Mesenchymal stem cell (in vitro differentiated cells and primary cell): Measurements from ENCODE around the gene CPNE5.
A peak's percentile ranks its signal among the peaks of the same experiment; 100 is the strongest.

Source experiments
- DNase-seq: peaks from one replicate; pipeline ENCODE4 v3.0.0-alpha.2; 2013
- H2AFZ ChIP-seq: one replicate; pipeline ENCODE4 v1.6.1; 2013; ENCODE audit warnings: low read depth, mild to moderate bottlenecking, control low read depth, inconsistent platforms, low read length, moderate library complexity
- H2AK5ac ChIP-seq: 2 replicates; pipeline ENCODE4 v1.6.1; 2013; ENCODE audit warnings: low read length, moderate library complexity, mild to moderate bottlenecking, inconsistent platforms; ENCODE audit not compliant: severe bottlenecking
- H2BK120ac ChIP-seq: one replicate; pipeline ENCODE4 v1.6.1; 2013; ENCODE audit warnings: low read depth, mild to moderate bottlenecking, inconsistent platforms, low read length, moderate library complexity
- H2BK12ac ChIP-seq, 2 experiments: one replicate each; pipeline ENCODE4 v1.6.1; 2013; ENCODE audit warnings: inconsistent platforms in 2 of 2, low read length in 2 of 2, mild to moderate bottlenecking in 2 of 2, moderate library complexity in 2 of 2, control low read depth in 1 of 2
- H2BK15ac ChIP-seq: one replicate; pipeline ENCODE4 v1.6.1; 2013; ENCODE audit warnings: mild to moderate bottlenecking, low read depth, inconsistent platforms; ENCODE audit not compliant: poor library complexity, severe bottlenecking
- H2BK5ac ChIP-seq: 2 replicates; pipeline ENCODE4 v1.6.1; 2013; ENCODE audit warnings: low read depth, mild to moderate bottlenecking, low read length, control low read depth, inconsistent platforms; ENCODE audit not compliant: poor library complexity, severe bottlenecking
- H3K14ac ChIP-seq, 2 experiments: one replicate each; pipeline ENCODE4 v1.6.1; 2013; ENCODE audit warnings: inconsistent platforms in 2 of 2, low read length in 2 of 2, control low read depth in 1 of 2, mild to moderate bottlenecking in 1 of 2, moderate library complexity in 1 of 2
- H3K18ac ChIP-seq, 2 experiments: one replicate each; pipeline ENCODE4 v1.6.1; 2013; ENCODE audit warnings: inconsistent platforms in 2 of 2, low read length in 2 of 2, control low read depth in 1 of 2, low read depth in 1 of 2, mild to moderate bottlenecking in 1 of 2
- H3K23ac ChIP-seq, 2 experiments: one replicate each; pipeline ENCODE4 v1.6.1; 2013; ENCODE audit warnings: inconsistent platforms in 2 of 2, low read length in 2 of 2, mild to moderate bottlenecking in 2 of 2, moderate library complexity in 2 of 2, control low read depth in 1 of 2
- H3K27ac ChIP-seq: 2 replicates; pipeline ENCODE4 v1.5.1; 2013; ENCODE audit warnings: mild to moderate bottlenecking, moderate library complexity, low read length, control low read depth, inconsistent platforms; ENCODE audit not compliant: poor library complexity, severe bottlenecking
- H3K27me3 ChIP-seq, 2 experiments: 2 replicates each; pipeline versions ENCODE4 v1.6.1 to v1.7.0; 2013; ENCODE audit warnings: low read length in 2 of 2, mild to moderate bottlenecking in 2 of 2, moderate library complexity in 2 of 2, control low read depth in 1 of 2, inconsistent platforms in 1 of 2; ENCODE audit not compliant: control insufficient read depth in 1 of 2, insufficient read depth in 1 of 2
- H3K36me3 ChIP-seq, 2 experiments: 2 replicates each; pipeline versions ENCODE4 v1.6.1 to v1.7.0; 2013; ENCODE audit warnings: low read length in 2 of 2, control low read depth in 1 of 2, inconsistent platforms in 1 of 2, low read depth in 1 of 2, mild to moderate bottlenecking in 1 of 2; ENCODE audit not compliant: insufficient read depth in 2 of 2, control insufficient read depth in 1 of 2
- H3K4ac ChIP-seq, 2 experiments: one replicate each; pipeline ENCODE4 v1.6.1; 2013; ENCODE audit warnings: inconsistent platforms in 2 of 2, low read length in 2 of 2, mild to moderate bottlenecking in 2 of 2, moderate library complexity in 2 of 2, control low read depth in 1 of 2, low read depth in 1 of 2
- H3K4me1 ChIP-seq: 2 replicates; pipeline ENCODE4 v1.6.1; 2013; ENCODE audit warnings: low read depth, low read length, control low read depth; ENCODE audit not compliant: control insufficient read depth, insufficient read depth
- H3K4me2 ChIP-seq: 2 replicates; pipeline ENCODE4 v1.6.1; 2013; ENCODE audit warnings: low read length, mild to moderate bottlenecking, inconsistent platforms; ENCODE audit not compliant: poor library complexity, severe bottlenecking
- H3K4me3 ChIP-seq, 2 experiments: 2 replicates each; pipeline versions ENCODE4 v1.5.1 to v1.7.0; 2013; ENCODE audit warnings: low read length in 2 of 2, mild to moderate bottlenecking in 2 of 2, control low read depth in 1 of 2, low read depth in 1 of 2; ENCODE audit not compliant: insufficient read depth in 1 of 2
- H3K79me1 ChIP-seq: replicated peaks from 2 replicates; pipeline ENCODE4 v1.6.1; 2013; ENCODE audit warnings: mild to moderate bottlenecking, control low read depth, low read length, inconsistent platforms; ENCODE audit not compliant: poor library complexity, severe bottlenecking
- H3K9ac ChIP-seq: 2 replicates; pipeline ENCODE4 v1.7.0; 2013; ENCODE audit warnings: mild to moderate bottlenecking, low read length, moderate library complexity
- H3K9me3 ChIP-seq: 2 replicates; pipeline ENCODE4 v1.7.0; 2013; ENCODE audit warnings: mild to moderate bottlenecking, low read length; ENCODE audit not compliant: control insufficient read depth
- H4K8ac ChIP-seq: one replicate; pipeline ENCODE4 v1.6.1; 2013; ENCODE audit warnings: inconsistent platforms, mild to moderate bottlenecking, low read length, moderate library complexity
- H4K91ac ChIP-seq: one replicate; pipeline ENCODE4 v1.6.1; 2013; ENCODE audit warnings: mild to moderate bottlenecking, low read length, inconsistent platforms
- WGBS: methylation state at CpG from one replicate; pipeline ENCODE4 v1.1.7; 2013; ENCODE audit warnings: mixed read lengths; 5-methylcytosine and 5-hydroxymethylcytosine counted together

CPNE5 gene

GRCh38 chr6:36847991-36848390 is 8.7 kb upstream of the CPNE5 start:
- peaks cover 10 to 40% of the 10 kb centered on the region in 2 experiments for H3K27me3 ChIP-seq
- peak overlapping the region in 1 of 2 experiments; percentile 23 for H3K18ac ChIP-seq
- no peaks in the 10 kb centered on the region for H3K36me3 ChIP-seq

DNA sequence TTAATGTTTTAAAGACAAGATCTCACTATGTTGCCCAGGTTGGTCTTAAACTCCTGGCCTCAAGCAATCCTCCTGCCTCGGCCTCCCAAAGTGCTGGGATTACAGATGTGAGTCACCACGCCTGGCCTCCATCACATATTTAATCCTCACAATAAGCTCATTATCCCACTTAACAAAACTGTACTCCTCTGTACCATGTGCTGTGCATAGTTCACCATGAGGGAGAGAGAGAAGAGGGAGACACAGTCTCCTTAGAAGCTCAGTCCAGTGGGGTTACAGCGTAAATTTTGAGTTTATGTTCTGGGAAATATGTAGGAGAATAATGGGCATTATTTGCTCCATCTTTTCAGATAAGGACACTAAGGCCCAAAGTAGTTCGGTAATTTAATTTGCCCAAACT is 7.9 kb upstream of the CPNE5 start:
- no peak overlapping the region for H2AK5ac ChIP-seq
- H3K4me2 ChIP-seq = no peak overlapping the region
- H3K4ac ChIP-seq = no peak overlapping the region
- H3K4me3 ChIP-seq = no peak overlapping the region
- no peak overlapping the region for H4K91ac ChIP-seq
- H2BK15ac ChIP-seq = no peak overlapping the region
- H3K23ac ChIP-seq = no peak overlapping the region
- peaks cover 7% of the 10 kb centered on the region for H3K4me1 ChIP-seq
- no peak overlapping the region for H2BK5ac ChIP-seq
- H3K18ac ChIP-seq = no peak overlapping the region
- H3K9me3 ChIP-seq = no peaks in the 10 kb centered on the region
- H3K27me3 ChIP-seq = peaks cover 10 to 45% of the 10 kb centered on the region in 2 experiments
- H3K36me3 ChIP-seq = no peaks in the 10 kb centered on the region
- H2BK12ac ChIP-seq = no peak overlapping the region
- no peak overlapping the region for H4K8ac ChIP-seq
- no peaks in the 10 kb centered on the region for H3K79me1 ChIP-seq
- H3K27ac ChIP-seq = no peak overlapping the region
- no peak overlapping the region for H2BK120ac ChIP-seq
- WGBS = 91% methylated on average over 3 of the region's 4 CpGs
- H3K9ac ChIP-seq = no peak overlapping the region
- no peak overlapping the region for H3K14ac ChIP-seq
- DNase-seq = no peak
- no peak overlapping the region for H2AFZ ChIP-seq

More at GRCh38 chr6:36847991-36848390, 8.7 kb upstream of the CPNE5 start:
- Histone ChIP-seq H2BK5ac (no peak overlapping the region), H3K14ac (no peak overlapping the region), H3K9me3 (no peaks in the 10 kb centered on the region), H3K27ac (no peak overlapping the region), H3K79me1 (no peaks in the 10 kb centered on the region), H4K91ac (no peak overlapping the region), H4K8ac (peak overlapping the region; percentile 10), H2AFZ (no peak overlapping the region), H2AK5ac (peak overlapping the region; percentile 40), H3K4me1 (peaks cover 10% of the 10 kb centered on the region), H2BK12ac (peak overlapping the region in 1 of 2 experiments; percentile 64), H3K9ac (no peak overlapping the region), H3K23ac (no peak overlapping the region), H2BK120ac (no peak overlapping the region), H3K4me3 (no peak overlapping the region), H2BK15ac (no peak overlapping the region), H3K4ac (no peak overlapping the region), H3K4me2 (no peak overlapping the region)
- no peak for DNase-seq
- WGBS = 99% methylated on average over 6 of the region's 6 CpGs

DNA sequence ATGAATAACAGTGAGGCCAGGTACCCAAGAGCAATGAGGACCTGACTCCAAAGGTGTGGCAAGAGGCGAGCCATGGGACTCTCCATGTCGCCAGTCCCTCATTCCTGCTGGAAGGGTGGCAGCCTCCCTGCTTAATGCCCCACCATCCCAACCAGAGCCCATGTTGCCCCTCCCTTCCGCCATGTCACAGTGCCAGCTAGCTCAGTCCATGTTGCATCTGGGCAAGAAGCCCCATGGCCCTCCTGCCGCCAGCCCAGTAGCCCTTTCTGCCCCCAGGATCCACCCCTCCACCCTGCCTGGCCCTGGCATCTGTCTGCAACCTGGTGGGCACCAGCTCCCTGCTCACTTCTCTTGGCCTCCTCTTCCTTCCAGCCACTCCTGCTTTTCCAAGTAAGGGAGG is 6.0 kb upstream of the CPNE5 start:
- WGBS = 66% methylated on average over 4 of the region's 4 CpGs
- peaks cover 14% of the 10 kb centered on the region for H3K4me1 ChIP-seq

GRCh38 chr6:36844232-36845170 is 5.3 kb upstream of the CPNE5 start:
- Histone ChIP-seq H3K27ac (no peak overlapping the region), H4K8ac (no peak overlapping the region), H3K27me3 (peaks cover 20 to 57% of the 10 kb centered on the region in 2 experiments), H3K9ac (no peak overlapping the region), H3K14ac (no peak overlapping the region), H3K4me1 (peaks cover 19% of the 10 kb centered on the region), H3K36me3 (no peaks in the 10 kb centered on the region), H2BK15ac (no peak overlapping the region), H3K4me3 (no peak overlapping the region), H3K18ac (no peak overlapping the region), H2BK5ac (no peak overlapping the region), H4K91ac (no peak overlapping the region), H2AK5ac (no peak overlapping the region), H2AFZ (no peak overlapping the region), H3K4ac (no peak overlapping the region), H3K23ac (peak overlapping the region in 1 of 2 experiments; percentile 62), H3K9me3 (no peaks in the 10 kb centered on the region), H2BK12ac (no peak overlapping the region), H3K4me2 (no peak overlapping the region), H2BK120ac (no peak overlapping the region), H3K79me1 (no peaks in the 10 kb centered on the region)
- 76% methylated on average over 18 of the region's 19 CpGs for WGBS
- DNase-seq = no peak

More for the DNA sequence above, 6.0 kb upstream of the CPNE5 start:
- Histone ChIP-seq H3K18ac (no peak overlapping the region), H3K23ac (no peak overlapping the region), H2BK12ac (no peak overlapping the region), H2BK15ac (no peak overlapping the region), H4K91ac (no peak overlapping the region), H2AFZ (no peak overlapping the region), H3K9ac (no peak overlapping the region), H3K4me2 (no peak overlapping the region), H3K36me3 (no peaks in the 10 kb centered on the region), H2BK5ac (no peak overlapping the region), H3K79me1 (no peaks in the 10 kb centered on the region), H4K8ac (no peak overlapping the region), H3K14ac (peak overlapping the region in 1 of 2 experiments; percentile 9), H3K4ac (no peak overlapping the region), H3K9me3 (no peaks in the 10 kb centered on the region), H3K27ac (no peak overlapping the region), H3K27me3 (peaks cover 17 to 57% of the 10 kb centered on the region in 2 experiments), H2BK120ac (no peak overlapping the region), H3K4me3 (no peak overlapping the region), H2AK5ac (no peak overlapping the region)
- no peak for DNase-seq
